Hematopoietic multipotent progenitor cell treated with erythropoietin and hydrocortisone succinate and interleukin-3 and kit ligand, for 8 days (in vitro differentiated cells): ENCODE measurements around the gene CAMTA1.
A peak's percentile ranks its signal among the peaks of the same experiment; 100 is the strongest.

Experiments
- DNase-seq: peaks from one replicate; pipeline ENCODE4 v3.0.0-alpha.2; 2015

CAMTA1 gene

GRCh38 chr1:7535934-7536878 is 751.0 kb downstream of the CAMTA1 start:
- DNase-seq = peak; percentile 16

GRCh38 chr1:7536891-7537591 is 751.8 kb downstream of the CAMTA1 start:
- no peak for DNase-seq

- DNase-seq = no peak
Observed at GRCh38 chr1:7538033-7538432, 752.8 kb downstream of the CAMTA1 start.

- no peak for DNase-seq
Observed at GRCh38 chr1:7538849-7539768, 753.9 kb downstream of the CAMTA1 start.

GRCh38 chr1:7539769-7540175 is 754.5 kb downstream of the CAMTA1 start:
- peak; percentile 27 for DNase-seq

- DNase-seq = no peak
Observed at GRCh38 chr1:7540816-7541215, 755.6 kb downstream of the CAMTA1 start.

GRCh38 chr1:7541629-7542028 is 756.4 kb downstream of the CAMTA1 start:
- no peak for DNase-seq

GRCh38 chr1:7543718-7544090 is 758.5 kb downstream of the CAMTA1 start:
- DNase-seq = no peak

- DNase-seq = peak; percentile 29
Observed at GRCh38 chr1:7549277-7550161, 764.3 kb downstream of the CAMTA1 start.

- no peak for DNase-seq
Observed at GRCh38 chr1:7550261-7550865, 765.1 kb downstream of the CAMTA1 start.

- no peak for DNase-seq
Observed at GRCh38 chr1:7550981-7551380, 765.7 kb downstream of the CAMTA1 start.

GRCh38 chr1:7551442-7551841 is 766.2 kb downstream of the CAMTA1 start:
- no peak for DNase-seq

- no peak for DNase-seq
Observed at GRCh38 chr1:7552402-7552801, 767.1 kb downstream of the CAMTA1 start.

GRCh38 chr1:7553042-7553690 is 767.9 kb downstream of the CAMTA1 start:
- no peak for DNase-seq

- no peak for DNase-seq
Observed at GRCh38 chr1:7554385-7555235, 769.4 kb downstream of the CAMTA1 start.

GRCh38 chr1:7555391-7556185 is 770.3 kb downstream of the CAMTA1 start:
- DNase-seq = no peak

GRCh38 chr1:7557301-7557891 is 772.1 kb downstream of the CAMTA1 start:
- no peak for DNase-seq

GRCh38 chr1:7558041-7558461 is 772.8 kb downstream of the CAMTA1 start:
- DNase-seq = no peak

GRCh38 chr1:7558481-7558880 is 773.2 kb downstream of the CAMTA1 start:
- DNase-seq = no peak
